A549 (cell line): ENCODE data around the gene MKNK1. TPM values are rescaled to one million over a fixed set of nuclear protein-coding genes. Genes with fewer than 3 reads are reported as not detected.

Experiments used
- ATAC-seq, 2 experiments: fragments of 200-7000 bp in 1 of 2; fragments of >200 bp in 1 of 2; cut with Nextera tagmentation in 1 of 2; cut with Tn5 transposase in 1 of 2; 3 replicates each; pipeline versions ENCODE4 v1.8.0 to v1.9.1; 2018 to 2020; ENCODE audit warnings: mild to moderate bottlenecking in 1 of 2, moderate library complexity in 1 of 2
- CTCF ChIA-PET: fragments of 300-600 bp; sonication (Branson Sonifier 250); formaldehyde crosslinking; extraction: SDS; loops from one replicate; lab custom pipeline; 2021; ENCODE audit warnings: antibody characterized with exemption, inconsistent platforms; lab: Yijun Ruan, JAX
- POLR2A ChIA-PET: fragments of 350-600 bp; formaldehyde crosslinking; extraction: SDS; loops from one replicate; lab custom pipeline; 2021; ENCODE audit warnings: antibody characterized with exemption, inconsistent platforms; lab: Yijun Ruan, JAX
- DNase-seq, 2 experiments: peaks; one replicate each; pipeline versions ENCODE4 v3.0.0 to v3.0.0-alpha.2; 2011 to 2016; ENCODE audit warnings: low read depth in 1 of 2, low spot score in 1 of 2
- FAIRE-seq: peaks from 2 replicates; lab custom pipeline; 2011; peaks lifted over from hg19 to GRCh38; lab: Jason Lieb, UNC
- H3K27ac ChIP-seq, 2 experiments: fragments of >200 bp; sonication (Bioruptor Twin); formaldehyde crosslinking; 3 replicates each; pipeline ENCODE4 v1.5.1; 2016 to 2017
- H3K4me1 ChIP-seq: fragments of >200 bp; sonication (Bioruptor Twin); formaldehyde crosslinking; 3 replicates; pipeline ENCODE4 v1.6.1; 2016
- H3K4me2 ChIP-seq: fragments of >200 bp; sonication (Bioruptor Twin); formaldehyde crosslinking; 3 replicates; pipeline ENCODE4 v1.6.1; 2016
- H3K4me3 ChIP-seq: fragments of >200 bp; sonication (Bioruptor Twin); formaldehyde crosslinking; 3 replicates; pipeline ENCODE4 v1.5.1; 2016
- H3K9me3 ChIP-seq: fragments of >200 bp; sonication (Bioruptor Twin); formaldehyde crosslinking; 3 replicates; pipeline ENCODE4 v1.6.1; 2016
- CBX2 ChIP-seq: fragments of 200-600 bp; sonication (generic); IDR thresholded peaks from 2 replicates; pipeline ENCODE4 v1.6.1; 2016; ENCODE audit warnings: low read depth, mild to moderate bottlenecking, borderline replicate concordance
- CBX8 ChIP-seq: fragments of 200-600 bp; sonication (generic); IDR thresholded peaks from 2 replicates; pipeline ENCODE4 v1.6.1; 2016
- CHD2 ChIP-seq: fragments of 150-350 bp; IDR thresholded peaks from 2 replicates; pipeline ENCODE4 v1.6.1; 2014; ENCODE audit warnings: low read length; ENCODE audit not compliant: partially characterized antibody
- CTCF ChIP-seq: fragments of >200 bp; sonication (Bioruptor Twin); formaldehyde crosslinking; IDR thresholded peaks from 3 replicates; pipeline ENCODE4 v1.5.1; 2016
- FOSL2 ChIP-seq, 2 experiments: fragments of 450-650 bp in 1 of 2; fragments of >200 bp in 1 of 2; sonication (Bioruptor Twin) in 1 of 2; formaldehyde crosslinking; IDR thresholded peaks; 2 replicates each; pipeline versions ENCODE4 v1.5.0 to v1.6.1; 2016 to 2020; ENCODE audit warnings: mild to moderate bottlenecking in 1 of 2, moderate library complexity in 1 of 2
- FOXS1 ChIP-seq: fragments of 250-450 bp; sonication (Bioruptor Pico); IDR thresholded peaks from 2 replicates; pipeline ENCODE4 v1.5.0; 2020; ENCODE audit warnings: mild to moderate bottlenecking, moderate library complexity
- HEYL ChIP-seq: fragments of 250-450 bp; sonication (Bioruptor Pico); IDR thresholded peaks from 2 replicates; pipeline ENCODE4 v1.8.0; 2021; ENCODE audit warnings: mild to moderate bottlenecking, moderate library complexity
- HMGXB4 ChIP-seq: fragments of 250-450 bp; sonication (Bioruptor Pico); IDR thresholded peaks from 2 replicates; pipeline ENCODE4 v1.5.0; 2021; ENCODE audit warnings: mild to moderate bottlenecking, moderate library complexity, borderline replicate concordance
- HOXA7 ChIP-seq: fragments of 250-450 bp; sonication (Bioruptor Pico); IDR thresholded peaks from 2 replicates; pipeline ENCODE4 v1.5.0; 2020; ENCODE audit warnings: mild to moderate bottlenecking, moderate library complexity
- JUN ChIP-seq, 2 experiments: fragments of >200 bp; sonication (Bioruptor Twin); formaldehyde crosslinking; IDR thresholded peaks; 2 replicates in 1 of 2; 3 replicates in 1 of 2; pipeline ENCODE4 v1.6.1; 2016 to 2017
- MAZ ChIP-seq: fragments of 150-350 bp; IDR thresholded peaks from 2 replicates; pipeline ENCODE4 v1.6.1; 2014; ENCODE audit warnings: antibody characterized with exemption, low read depth, low read length, borderline replicate concordance
- NR3C1 ChIP-seq: fragments of >200 bp; sonication (Bioruptor Twin); formaldehyde crosslinking; IDR thresholded peaks from 3 replicates; pipeline ENCODE4 v1.6.1; 2017
- PHF8 ChIP-seq: fragments of 200-600 bp; sonication (generic); IDR thresholded peaks from 2 replicates; pipeline ENCODE4 v1.6.1; 2016; ENCODE audit warnings: low read depth, mild to moderate bottlenecking, antibody characterized with exemption, moderate library complexity, borderline replicate concordance
- POLR2A ChIP-seq: IDR thresholded peaks from 2 replicates; pipeline ENCODE4 v1.6.1; 2012; ENCODE audit warnings: mild to moderate bottlenecking, low read length
- POLR2AphosphoS2 ChIP-seq: conservative IDR thresholded peaks from 2 replicates; pipeline ENCODE4 v1.6.1; 2012; ENCODE audit warnings: low read length, improper control_type of control experiment, inconsistent platforms
- RARB ChIP-seq: fragments of 250-450 bp; sonication (Bioruptor Pico); IDR thresholded peaks from 2 replicates; pipeline ENCODE4 v1.8.0; 2021; ENCODE audit warnings: mild to moderate bottlenecking, moderate library complexity
- ZC3H11A ChIP-seq: fragments of 450-650 bp; IDR thresholded peaks from 2 replicates; pipeline ENCODE4 v1.6.1; 2014; ENCODE audit warnings: antibody characterized with exemption, mild to moderate bottlenecking
- whole genome bisulfite sequencing: methylation state at CpG from one replicate; pipeline ENCODE4 v1.1.6; 2017; ENCODE audit errors: missing lambda C conversion rate; 5-methylcytosine and 5-hydroxymethylcytosine counted together
- polyA plus RNA-seq, 4 experiments: library from polyadenylated mRNA; depleted of rRNA in 3 of 4; stranded (reverse); fragments of >200 nt; fragmentation: RNase III in 1 of 4; extraction: RNeasy Plus Mini Kit Qiagen cat#74134 plus additional on column Dnase treatment in 1 of 4; gene quantifications; 2 replicates in 3 of 4; 3 replicates in 1 of 4; pipeline ENCODE4 v1.2.3, GENCODE V29; 2011 to 2017
- TF ChIP-seq, protein P1 (sequence below): IDR thresholded peaks from 2 replicates; pipeline ENCODE4 v1.6.1; 2012; ENCODE audit warnings: low read depth, borderline replicate concordance

Gene MKNK1
- polyA plus RNA-seq, 2 of the 4 experiments (the other 2 are of a cell fraction): 20.8 to 28.4 TPM

- CTCF ChIA-PET: no interaction called here
- POLR2A ChIA-PET: no interaction called here
- ATAC-seq: no peak
Observed at GRCh38 chr1:46630719-46631118, 26.7 kb upstream of the MKNK1 start.

DNA sequence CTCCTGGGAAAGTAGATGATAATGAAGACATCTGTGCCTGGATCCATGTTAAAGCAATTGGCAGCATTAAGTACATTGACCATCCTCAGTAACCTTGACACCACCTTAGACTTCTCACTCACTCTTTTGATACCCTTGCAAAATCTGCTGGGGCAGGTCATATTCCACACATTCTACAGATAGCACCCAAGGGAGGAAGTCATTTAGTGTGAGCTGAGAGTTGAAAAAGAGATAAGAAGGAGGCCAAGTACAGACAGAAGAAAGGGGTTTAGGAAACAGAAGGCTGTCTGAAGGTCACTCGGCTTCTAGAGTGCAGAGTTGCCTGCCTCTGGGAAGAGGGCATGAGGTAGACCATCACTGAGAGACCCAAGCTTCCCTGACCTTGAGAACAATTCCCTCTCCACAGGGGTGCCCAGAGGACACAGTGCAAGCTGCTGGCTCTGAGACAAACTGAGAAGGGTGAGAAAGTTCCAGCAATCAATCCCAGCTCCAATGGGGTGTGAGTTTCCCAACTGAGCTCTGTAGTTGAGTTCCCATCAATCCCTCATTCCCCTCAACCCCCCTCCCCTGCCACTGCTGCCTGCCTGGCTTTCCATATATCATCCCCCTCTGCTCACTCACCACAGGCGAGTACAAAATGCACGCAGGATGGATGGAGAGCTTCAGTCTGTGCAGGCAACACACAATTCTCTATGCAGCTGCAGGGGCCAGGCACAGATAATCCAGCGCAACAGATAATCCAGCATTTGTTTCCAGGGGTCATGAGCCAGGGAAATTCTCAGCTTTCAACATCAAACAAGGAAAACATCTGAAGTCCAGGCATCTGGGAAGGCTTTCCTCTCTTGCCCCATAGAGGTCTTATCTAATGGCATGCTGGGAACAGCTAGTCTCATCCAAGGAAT is 19.9 kb upstream of the MKNK1 start:
- Histone ChIP-seq H3K4me3 (no peak overlapping the region), H3K4me1 (no peaks in the 10 kb centered on the region), H3K9me3 (no peaks in the 10 kb centered on the region), H3K4me2 (no peak overlapping the region), H3K27ac (no peak overlapping the region)
- no peak for ATAC-seq
- WGBS: 69% methylated on average over 4 of the region's 4 CpGs
- no peak for FAIRE-seq
- no peak for DNase-seq
- CTCF ChIA-PET: interaction anchor here (0.6 to 4.6 kb wide), 6 partner anchors 11 to 123 kb away, joined by 3 to 35 read pairs (median 4); no protein-coding TSS in a partner anchor
- TF ChIP-seq FOSL2 (IDR thresholded peaks at IDR 0.05) (no peak), FOSL2 (CRISPR knock-in tag; IDR thresholded peaks at IDR 0.05) (no peak), CTCF (no peak), CBX2 (no peak), RARB (no peak), JUN (IDR thresholded peaks at IDR 0.05) (no peak), HEYL (CRISPR knock-in tag) (no peak), PHF8 (no peak), NR3C1 (no peak), FOXS1 (no peak), HMGXB4 (CRISPR knock-in tag) (no peak), POLR2AphosphoS2 (no peak)
- TF ChIP-seq, protein P1, sequence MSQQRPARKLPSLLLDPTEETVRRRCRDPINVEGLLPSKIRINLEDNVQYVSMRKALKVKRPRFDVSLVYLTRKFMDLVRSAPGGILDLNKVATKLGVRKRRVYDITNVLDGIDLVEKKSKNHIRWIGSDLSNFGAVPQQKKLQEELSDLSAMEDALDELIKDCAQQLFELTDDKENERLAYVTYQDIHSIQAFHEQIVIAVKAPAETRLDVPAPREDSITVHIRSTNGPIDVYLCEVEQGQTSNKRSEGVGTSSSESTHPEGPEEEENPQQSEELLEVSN: no peak
- POLR2A ChIA-PET: no interaction called here

More at GRCh38 chr1:46630719-46631118, 26.7 kb upstream of the MKNK1 start:
- DNase-seq: no peak
- no peaks in the 10 kb centered on the region for H3K9me3 ChIP-seq
- WGBS: 81% methylated on average over 2 of the region's 2 CpGs
- TF ChIP-seq FOXS1: no peak
- no peak for TF ChIP-seq CBX2
- no peak for TF ChIP-seq FOSL2 (IDR thresholded peaks at IDR 0.05)
- no peak for TF ChIP-seq FOSL2 (CRISPR knock-in tag; IDR thresholded peaks at IDR 0.05)
- TF ChIP-seq ZC3H11A: no peak
- TF ChIP-seq HEYL (CRISPR knock-in tag): no peak
- TF ChIP-seq MAZ: no peak
- TF ChIP-seq CHD2: no peak
- no peak for TF ChIP-seq CBX8
- TF ChIP-seq HOXA7 (CRISPR knock-in tag): no peak
- TF ChIP-seq POLR2A: no peak
- TF ChIP-seq, protein P1: no peak
- no peak for TF ChIP-seq RARB
- no peak overlapping the region for H3K27ac ChIP-seq
- no peaks in the 10 kb centered on the region for H3K4me1 ChIP-seq
- no peak overlapping the region for H3K4me3 ChIP-seq
- no peak overlapping the region for H3K4me2 ChIP-seq
- FAIRE-seq: no peak
